SK-N-SH treated with all-trans-retinoic acid at 6 μM for 48 hours (cell line): ENCODE data around the gene NT5C3B.

Source experiments
- CSDC2 ChIP-seq: fragments of 250-450 bp; sonication (Bioruptor Pico); IDR thresholded peaks from 2 replicates; pipeline ENCODE4 v1.5.0; 2020; ENCODE audit warnings: mild to moderate bottlenecking, moderate library complexity
- ESRRG ChIP-seq: fragments of 250-450 bp; sonication (Bioruptor Pico); IDR thresholded peaks from 2 replicates; pipeline ENCODE4 v1.6.1; 2021; ENCODE audit warnings: mild to moderate bottlenecking
- GLIS3 ChIP-seq: fragments of 250-450 bp; sonication (Bioruptor Pico); IDR thresholded peaks from 2 replicates; pipeline ENCODE4 v1.5.0; 2020; ENCODE audit warnings: mild to moderate bottlenecking, moderate library complexity
- PPARA ChIP-seq: fragments of 250-450 bp; sonication (Bioruptor Pico); IDR thresholded peaks from 2 replicates; pipeline ENCODE4 v1.5.0; 2020; ENCODE audit warnings: mild to moderate bottlenecking, borderline replicate concordance
- SNAI2 ChIP-seq: fragments of 250-450 bp; sonication (Bioruptor Pico); IDR thresholded peaks from 2 replicates; pipeline ENCODE4 v1.5.0; 2020; ENCODE audit warnings: mild to moderate bottlenecking, moderate library complexity
- ZC3H10 ChIP-seq: fragments of 250-450 bp; sonication (Bioruptor Pico); IDR thresholded peaks from 2 replicates; pipeline ENCODE4 v1.5.1; 2021; ENCODE audit warnings: mild to moderate bottlenecking, moderate library complexity
- ZFP3 ChIP-seq: fragments of 250-450 bp; sonication (Bioruptor Pico); IDR thresholded peaks from 2 replicates; pipeline ENCODE4 v1.5.0; 2020; ENCODE audit warnings: mild to moderate bottlenecking, moderate library complexity
- ZFP30 ChIP-seq: fragments of 450-650 bp; formaldehyde crosslinking; IDR thresholded peaks from 2 replicates; pipeline ENCODE4 v1.5.0; 2022; ENCODE audit warnings: mild to moderate bottlenecking, moderate library complexity
- ZNF565 ChIP-seq: fragments of 450-650 bp; formaldehyde crosslinking; conservative IDR thresholded peaks from 2 replicates; pipeline ENCODE4 v1.5.0; 2020; ENCODE audit warnings: low read depth, mild to moderate bottlenecking, moderate library complexity
- ZNF8 ChIP-seq: fragments of 450-650 bp; formaldehyde crosslinking; IDR thresholded peaks from 2 replicates; pipeline ENCODE4 v1.5.0; 2020; ENCODE audit warnings: mild to moderate bottlenecking, moderate library complexity
- TF ChIP-seq, protein P1 (sequence below): fragments of 250-450 bp; sonication (Bioruptor Pico); IDR thresholded peaks from 2 replicates; pipeline ENCODE4 v1.5.1; 2020; ENCODE audit warnings: low read depth, mild to moderate bottlenecking, moderate library complexity
- TF ChIP-seq, protein P2 (sequence below): fragments of 250-450 bp; sonication (Bioruptor Pico); IDR thresholded peaks from 2 replicates; pipeline ENCODE4 v1.8.0; 2020; ENCODE audit warnings: mild to moderate bottlenecking, moderate library complexity, borderline replicate concordance
- TF ChIP-seq, protein P3 (sequence below): fragments of 250-450 bp; sonication (Bioruptor Pico); IDR thresholded peaks from 2 replicates; pipeline ENCODE4 v1.5.0; 2020; ENCODE audit warnings: mild to moderate bottlenecking, moderate library complexity
- TF ChIP-seq, protein P4 (sequence below): fragments of 250-450 bp; sonication (Bioruptor Pico); IDR thresholded peaks from 2 replicates; pipeline ENCODE4 v1.5.1; 2021; ENCODE audit warnings: mild to moderate bottlenecking, moderate library complexity

DNA sequence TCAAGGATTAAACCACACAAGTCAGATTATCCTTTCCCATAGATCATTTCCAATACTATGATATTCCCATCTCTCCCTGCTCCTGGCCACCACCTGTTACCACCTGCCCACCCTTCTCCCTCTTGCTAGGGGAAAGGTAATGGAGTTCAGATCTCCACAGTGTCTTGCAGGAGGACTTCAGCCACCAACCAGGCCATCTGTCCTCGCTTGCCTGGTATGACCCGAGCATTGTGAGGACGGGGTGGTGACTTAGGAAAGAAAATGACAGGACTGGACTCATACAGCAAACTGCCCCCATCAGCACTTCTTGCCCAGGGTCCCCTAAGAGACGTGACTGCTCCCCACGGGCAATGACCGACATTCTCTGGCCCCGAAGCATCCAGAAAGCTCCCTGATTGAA, 12.5 kb downstream of the NT5C3B start:
- TF ChIP-seq CSDC2 (no peak), ZNF565 (CRISPR knock-in tag) (no peak), ZFP30 (CRISPR knock-in tag) (no peak), ZC3H10 (CRISPR knock-in tag) (no peak), SNAI2 (CRISPR knock-in tag) (no peak), ZFP3 (CRISPR knock-in tag) (no peak), GLIS3 (CRISPR knock-in tag) (no peak), ESRRG (CRISPR knock-in tag) (no peak), ZNF8 (CRISPR knock-in tag) (no peak), PPARA (CRISPR knock-in tag) (no peak)
- TF ChIP-seq, protein P1, sequence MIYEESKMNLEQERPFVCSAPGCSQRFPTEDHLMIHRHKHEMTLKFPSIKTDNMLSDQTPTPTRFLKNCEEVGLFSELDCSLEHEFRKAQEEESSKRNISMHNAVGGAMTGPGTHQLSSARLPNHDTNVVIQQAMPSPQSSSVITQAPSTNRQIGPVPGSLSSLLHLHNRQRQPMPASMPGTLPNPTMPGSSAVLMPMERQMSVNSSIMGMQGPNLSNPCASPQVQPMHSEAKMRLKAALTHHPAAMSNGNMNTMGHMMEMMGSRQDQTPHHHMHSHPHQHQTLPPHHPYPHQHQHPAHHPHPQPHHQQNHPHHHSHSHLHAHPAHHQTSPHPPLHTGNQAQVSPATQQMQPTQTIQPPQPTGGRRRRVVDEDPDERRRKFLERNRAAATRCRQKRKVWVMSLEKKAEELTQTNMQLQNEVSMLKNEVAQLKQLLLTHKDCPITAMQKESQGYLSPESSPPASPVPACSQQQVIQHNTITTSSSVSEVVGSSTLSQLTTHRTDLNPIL (CRISPR knock-in tag), result no peak
- TF ChIP-seq, protein P2, sequence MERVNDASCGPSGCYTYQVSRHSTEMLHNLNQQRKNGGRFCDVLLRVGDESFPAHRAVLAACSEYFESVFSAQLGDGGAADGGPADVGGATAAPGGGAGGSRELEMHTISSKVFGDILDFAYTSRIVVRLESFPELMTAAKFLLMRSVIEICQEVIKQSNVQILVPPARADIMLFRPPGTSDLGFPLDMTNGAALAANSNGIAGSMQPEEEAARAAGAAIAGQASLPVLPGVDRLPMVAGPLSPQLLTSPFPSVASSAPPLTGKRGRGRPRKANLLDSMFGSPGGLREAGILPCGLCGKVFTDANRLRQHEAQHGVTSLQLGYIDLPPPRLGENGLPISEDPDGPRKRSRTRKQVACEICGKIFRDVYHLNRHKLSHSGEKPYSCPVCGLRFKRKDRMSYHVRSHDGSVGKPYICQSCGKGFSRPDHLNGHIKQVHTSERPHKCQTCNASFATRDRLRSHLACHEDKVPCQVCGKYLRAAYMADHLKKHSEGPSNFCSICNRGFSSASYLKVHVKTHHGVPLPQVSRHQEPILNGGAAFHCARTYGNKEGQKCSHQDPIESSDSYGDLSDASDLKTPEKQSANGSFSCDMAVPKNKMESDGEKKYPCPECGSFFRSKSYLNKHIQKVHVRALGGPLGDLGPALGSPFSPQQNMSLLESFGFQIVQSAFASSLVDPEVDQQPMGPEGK (CRISPR knock-in tag), result no peak
- TF ChIP-seq, protein P3, sequence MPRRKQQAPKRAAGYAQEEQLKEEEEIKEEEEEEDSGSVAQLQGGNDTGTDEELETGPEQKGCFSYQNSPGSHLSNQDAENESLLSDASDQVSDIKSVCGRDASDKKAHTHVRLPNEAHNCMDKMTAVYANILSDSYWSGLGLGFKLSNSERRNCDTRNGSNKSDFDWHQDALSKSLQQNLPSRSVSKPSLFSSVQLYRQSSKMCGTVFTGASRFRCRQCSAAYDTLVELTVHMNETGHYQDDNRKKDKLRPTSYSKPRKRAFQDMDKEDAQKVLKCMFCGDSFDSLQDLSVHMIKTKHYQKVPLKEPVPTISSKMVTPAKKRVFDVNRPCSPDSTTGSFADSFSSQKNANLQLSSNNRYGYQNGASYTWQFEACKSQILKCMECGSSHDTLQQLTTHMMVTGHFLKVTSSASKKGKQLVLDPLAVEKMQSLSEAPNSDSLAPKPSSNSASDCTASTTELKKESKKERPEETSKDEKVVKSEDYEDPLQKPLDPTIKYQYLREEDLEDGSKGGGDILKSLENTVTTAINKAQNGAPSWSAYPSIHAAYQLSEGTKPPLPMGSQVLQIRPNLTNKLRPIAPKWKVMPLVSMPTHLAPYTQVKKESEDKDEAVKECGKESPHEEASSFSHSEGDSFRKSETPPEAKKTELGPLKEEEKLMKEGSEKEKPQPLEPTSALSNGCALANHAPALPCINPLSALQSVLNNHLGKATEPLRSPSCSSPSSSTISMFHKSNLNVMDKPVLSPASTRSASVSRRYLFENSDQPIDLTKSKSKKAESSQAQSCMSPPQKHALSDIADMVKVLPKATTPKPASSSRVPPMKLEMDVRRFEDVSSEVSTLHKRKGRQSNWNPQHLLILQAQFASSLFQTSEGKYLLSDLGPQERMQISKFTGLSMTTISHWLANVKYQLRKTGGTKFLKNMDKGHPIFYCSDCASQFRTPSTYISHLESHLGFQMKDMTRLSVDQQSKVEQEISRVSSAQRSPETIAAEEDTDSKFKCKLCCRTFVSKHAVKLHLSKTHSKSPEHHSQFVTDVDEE (CRISPR knock-in tag), result no peak
- TF ChIP-seq, protein P4, sequence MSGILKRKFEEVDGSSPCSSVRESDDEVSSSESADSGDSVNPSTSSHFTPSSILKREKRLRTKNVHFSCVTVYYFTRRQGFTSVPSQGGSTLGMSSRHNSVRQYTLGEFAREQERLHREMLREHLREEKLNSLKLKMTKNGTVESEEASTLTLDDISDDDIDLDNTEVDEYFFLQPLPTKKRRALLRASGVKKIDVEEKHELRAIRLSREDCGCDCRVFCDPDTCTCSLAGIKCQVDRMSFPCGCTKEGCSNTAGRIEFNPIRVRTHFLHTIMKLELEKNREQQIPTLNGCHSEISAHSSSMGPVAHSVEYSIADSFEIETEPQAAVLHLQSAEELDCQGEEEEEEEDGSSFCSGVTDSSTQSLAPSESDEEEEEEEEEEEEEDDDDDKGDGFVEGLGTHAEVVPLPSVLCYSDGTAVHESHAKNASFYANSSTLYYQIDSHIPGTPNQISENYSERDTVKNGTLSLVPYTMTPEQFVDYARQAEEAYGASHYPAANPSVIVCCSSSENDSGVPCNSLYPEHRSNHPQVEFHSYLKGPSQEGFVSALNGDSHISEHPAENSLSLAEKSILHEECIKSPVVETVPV (CRISPR knock-in tag), result no peak
